Stimulated activated naive CD8-positive, alpha-beta T cell treated with anti-CD3 and anti-CD28 coated beads, Interleukin-15, Interleukin-2, amounts not matched to agents 100 ng/mL and 50 ng/mL, for 24 hours (primary cell): Measurements from ENCODE around the gene DNASE1L2.
A peak's percentile ranks its signal among the peaks of the same experiment; 100 is the strongest.
"Not testable (repeated sequence)": the region's sequence is repeated elsewhere in the genome, so short reads cannot be mapped to it uniquely, and the experiment has no call there.

ENCODE experiments used
- H3K27ac Mint-ChIP-seq: one replicate; pipeline ENCODE4 v1.8.0; 2021; ENCODE audit warnings: mild to moderate bottlenecking, mixed read lengths
- H3K27me3 Mint-ChIP-seq: one replicate; pipeline ENCODE4 v1.8.0; 2021; ENCODE audit warnings: mixed read lengths
- H3K36me3 Mint-ChIP-seq: one replicate; pipeline ENCODE4 v1.8.0; 2021; ENCODE audit warnings: low read depth, mixed read lengths
- H3K4me1 Mint-ChIP-seq: one replicate; pipeline ENCODE4 v1.8.0; 2021; ENCODE audit warnings: low read depth, mixed read lengths
- H3K4me3 Mint-ChIP-seq: one replicate; pipeline ENCODE4 v1.8.0; 2021; ENCODE audit warnings: mild to moderate bottlenecking, mixed read lengths
- H3K9me3 Mint-ChIP-seq: one replicate; pipeline ENCODE4 v1.8.0; 2021; ENCODE audit warnings: mixed read lengths

Gene DNASE1L2

GRCh38 chr16:2196981-2197511 is 39.2 kb upstream of the DNASE1L2 start:
- Mint-ChIP-seq H3K9me3 (no peaks in the 10 kb centered on the region), H3K4me1 (peaks cover 3% of the 10 kb centered on the region), H3K36me3 (no peaks in the 10 kb centered on the region), H3K27me3 (peaks cover 26% of the 10 kb centered on the region), H3K4me3 (peak overlapping the region; percentile 30), H3K27ac (no peak overlapping the region)

- peaks cover 26% of the 10 kb centered on the region for H3K27me3 Mint-ChIP-seq
- H3K4me1 Mint-ChIP-seq = peaks cover 3% of the 10 kb centered on the region
- H3K27ac Mint-ChIP-seq = no peak overlapping the region
- H3K9me3 Mint-ChIP-seq = no peaks in the 10 kb centered on the region
- H3K36me3 Mint-ChIP-seq = no peaks in the 10 kb centered on the region
- no peak overlapping the region for H3K4me3 Mint-ChIP-seq
Observed at GRCh38 chr16:2197765-2198164, 38.5 kb upstream of the DNASE1L2 start.

GRCh38 chr16:2198283-2198682 is 38.0 kb upstream of the DNASE1L2 start:
- Mint-ChIP-seq H3K4me1 (peaks cover 3% of the 10 kb centered on the region), H3K4me3 (no peak overlapping the region), H3K27me3 (peaks cover 26% of the 10 kb centered on the region), H3K36me3 (no peaks in the 10 kb centered on the region), H3K9me3 (no peaks in the 10 kb centered on the region), H3K27ac (no peak overlapping the region)

GRCh38 chr16:2199095-2199494 is 37.1 kb upstream of the DNASE1L2 start:
- Mint-ChIP-seq H3K9me3 (no peaks in the 10 kb centered on the region), H3K4me3 (no peak overlapping the region), H3K36me3 (no peaks in the 10 kb centered on the region), H3K4me1 (peaks cover 8% of the 10 kb centered on the region), H3K27ac (no peak overlapping the region), H3K27me3 (peaks cover 26% of the 10 kb centered on the region)

GRCh38 chr16:2199621-2200139 is 36.6 kb upstream of the DNASE1L2 start:
- H3K27ac Mint-ChIP-seq = no peak overlapping the region
- H3K9me3 Mint-ChIP-seq = no peaks in the 10 kb centered on the region
- no peak overlapping the region for H3K4me3 Mint-ChIP-seq
- no peaks in the 10 kb centered on the region for H3K36me3 Mint-ChIP-seq
- peaks cover 13% of the 10 kb centered on the region for H3K4me1 Mint-ChIP-seq
- peaks cover 25% of the 10 kb centered on the region for H3K27me3 Mint-ChIP-seq

GRCh38 chr16:2200313-2200712 is 35.9 kb upstream of the DNASE1L2 start:
- H3K4me3 Mint-ChIP-seq = no peak overlapping the region
- no peak overlapping the region for H3K27ac Mint-ChIP-seq
- no peaks in the 10 kb centered on the region for H3K9me3 Mint-ChIP-seq
- H3K4me1 Mint-ChIP-seq = peaks cover 11% of the 10 kb centered on the region
- H3K36me3 Mint-ChIP-seq = no peaks in the 10 kb centered on the region
- peaks cover 21% of the 10 kb centered on the region for H3K27me3 Mint-ChIP-seq

GRCh38 chr16:2203119-2203688 is 33.0 kb upstream of the DNASE1L2 start:
- H3K4me1 Mint-ChIP-seq = peaks cover 31% of the 10 kb centered on the region
- H3K9me3 Mint-ChIP-seq, H3K27ac Mint-ChIP-seq, H3K27me3 Mint-ChIP-seq: not testable (repeated sequence)
- H3K36me3 Mint-ChIP-seq = peaks cover 17% of the 10 kb centered on the region
- peak overlapping the region; percentile 31 for H3K4me3 Mint-ChIP-seq

- H3K4me3 Mint-ChIP-seq = peak overlapping the region; percentile 79
- peak overlapping the region; percentile 86 for H3K27ac Mint-ChIP-seq
- H3K36me3 Mint-ChIP-seq = peaks cover 18% of the 10 kb centered on the region
- H3K27me3 Mint-ChIP-seq = no peaks in the 10 kb centered on the region
- H3K9me3 Mint-ChIP-seq = no peaks in the 10 kb centered on the region
- H3K4me1 Mint-ChIP-seq = peaks cover 31% of the 10 kb centered on the region
Observed at GRCh38 chr16:2204416-2205103, 31.7 kb upstream of the DNASE1L2 start.

- H3K4me1 Mint-ChIP-seq = peaks cover 31% of the 10 kb centered on the region
Observed at GRCh38 chr16:2205104-2205966, 30.9 kb upstream of the DNASE1L2 start, which contains the start of gene MLST8. TSS of gene MLST8 (plus strand) at chr16:2205454. CDS start at chr16:2206086, 632 bp downstream.

GRCh38 chr16:2205967-2206313 is 30.3 kb upstream of the DNASE1L2 start:
- H3K9me3 Mint-ChIP-seq = no peaks in the 10 kb centered on the region
- peaks cover 31% of the 10 kb centered on the region for H3K4me1 Mint-ChIP-seq

More at GRCh38 chr16:2205104-2205966, 30.9 kb upstream of the DNASE1L2 start, which contains the start of gene MLST8:
- H3K27me3 Mint-ChIP-seq = no peaks in the 10 kb centered on the region
- H3K27ac Mint-ChIP-seq = peak within 1 kb of the TSS; percentile 92
- no peaks in the 10 kb centered on the region for H3K9me3 Mint-ChIP-seq
- H3K4me3 Mint-ChIP-seq = peak within 1 kb of the TSS; percentile 91
- H3K36me3 Mint-ChIP-seq = peaks cover 20% of the 10 kb centered on the region

GRCh38 chr16:2206420-2206779 is 29.8 kb upstream of the DNASE1L2 start:
- Mint-ChIP-seq H3K36me3 (peaks cover 22% of the 10 kb centered on the region), H3K9me3 (no peaks in the 10 kb centered on the region), H3K4me3 (peak overlapping the region; percentile 91), H3K4me1 (peaks cover 31% of the 10 kb centered on the region), H3K27me3 (no peaks in the 10 kb centered on the region), H3K27ac (peak overlapping the region; percentile 92)

More at GRCh38 chr16:2205967-2206313, 30.3 kb upstream of the DNASE1L2 start:
- H3K27ac Mint-ChIP-seq = peak overlapping the region; percentile 92
- peaks cover 22% of the 10 kb centered on the region for H3K36me3 Mint-ChIP-seq
- H3K27me3 Mint-ChIP-seq = no peaks in the 10 kb centered on the region
- H3K4me3 Mint-ChIP-seq = peak overlapping the region; percentile 91

- Mint-ChIP-seq H3K36me3 (peaks cover 26% of the 10 kb centered on the region), H3K4me3 (peak overlapping the region; percentile 91), H3K27ac (peak overlapping the region; percentile 92), H3K27me3 (no peaks in the 10 kb centered on the region), H3K4me1 (peaks cover 33% of the 10 kb centered on the region), H3K9me3 (no peaks in the 10 kb centered on the region)
Observed at GRCh38 chr16:2206780-2207433, 29.3 kb upstream of the DNASE1L2 start.

GRCh38 chr16:2207872-2208271 is 28.4 kb upstream of the DNASE1L2 start:
- no peaks in the 10 kb centered on the region for H3K27me3 Mint-ChIP-seq
- H3K4me3 Mint-ChIP-seq = peak overlapping the region; percentile 91

GRCh38 chr16:2208308-2208707 is 27.9 kb upstream of the DNASE1L2 start:
- Mint-ChIP-seq H3K4me3 (no peak overlapping the region), H3K9me3 (no peaks in the 10 kb centered on the region), H3K27ac (no peak overlapping the region), H3K27me3 (no peaks in the 10 kb centered on the region), H3K36me3 (peaks cover 38% of the 10 kb centered on the region), H3K4me1 (peaks cover 44% of the 10 kb centered on the region)

More at GRCh38 chr16:2207872-2208271, 28.4 kb upstream of the DNASE1L2 start:
- Mint-ChIP-seq H3K27ac (peak overlapping the region; percentile 22), H3K4me1 (peaks cover 40% of the 10 kb centered on the region), H3K9me3 (no peaks in the 10 kb centered on the region), H3K36me3 (peaks cover 35% of the 10 kb centered on the region)
